ENCODE measurements around the gene ACVR1C. TPM values are rescaled to one million over a fixed set of nuclear protein-coding genes. Genes with fewer than 3 reads are reported as not detected.

ACVR1C gene
- total RNA-seq, 1 donor from 2014 or later, result 0.95 TPM

DNA sequence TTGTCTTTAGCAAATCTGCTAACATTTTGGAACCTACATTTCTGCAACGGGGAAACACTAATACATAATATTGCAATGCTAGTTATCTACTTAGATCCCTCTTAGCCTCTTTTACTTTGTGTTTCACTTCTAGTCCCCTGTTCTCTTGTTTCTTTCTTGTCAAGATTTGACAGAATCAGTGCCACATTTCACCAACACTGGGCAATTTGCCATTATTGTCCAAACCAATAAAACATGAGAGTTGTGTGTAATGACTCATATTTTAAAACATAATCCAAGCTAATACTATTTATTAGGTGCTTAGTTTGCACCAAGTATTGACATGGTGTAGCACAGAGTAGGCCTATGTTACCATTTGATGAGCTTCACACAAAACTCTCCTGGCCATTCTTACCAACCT is 33.7 kb upstream of the ACVR1C start:
- Mint-ChIP-seq H3K27ac (ENCODE audit: unreplicated experiment) (no peak overlapping the region), H3K4me1 (ENCODE audit: low read depth, unreplicated experiment) (peaks cover 1% of the 10 kb centered on the region), H3K36me3 (ENCODE audit: low read depth, unreplicated experiment) (peaks cover 2% of the 10 kb centered on the region), H3K4me3 (ENCODE audit: unreplicated experiment) (no peak overlapping the region), H3K27me3 (ENCODE audit: low read depth, unreplicated experiment) (no peaks in the 10 kb centered on the region), H3K9me3 (ENCODE audit: unreplicated experiment) (no peaks in the 10 kb centered on the region)
- DNase-seq (ENCODE audit: low read depth) (no peak), FAIRE-seq (no peak)
- TF ChIP-seq EZH2 (IDR thresholded peaks at IDR 0.05; ENCODE audit: insufficient read depth, low read length), result no peak
- TF ChIP-seq, protein P1, sequence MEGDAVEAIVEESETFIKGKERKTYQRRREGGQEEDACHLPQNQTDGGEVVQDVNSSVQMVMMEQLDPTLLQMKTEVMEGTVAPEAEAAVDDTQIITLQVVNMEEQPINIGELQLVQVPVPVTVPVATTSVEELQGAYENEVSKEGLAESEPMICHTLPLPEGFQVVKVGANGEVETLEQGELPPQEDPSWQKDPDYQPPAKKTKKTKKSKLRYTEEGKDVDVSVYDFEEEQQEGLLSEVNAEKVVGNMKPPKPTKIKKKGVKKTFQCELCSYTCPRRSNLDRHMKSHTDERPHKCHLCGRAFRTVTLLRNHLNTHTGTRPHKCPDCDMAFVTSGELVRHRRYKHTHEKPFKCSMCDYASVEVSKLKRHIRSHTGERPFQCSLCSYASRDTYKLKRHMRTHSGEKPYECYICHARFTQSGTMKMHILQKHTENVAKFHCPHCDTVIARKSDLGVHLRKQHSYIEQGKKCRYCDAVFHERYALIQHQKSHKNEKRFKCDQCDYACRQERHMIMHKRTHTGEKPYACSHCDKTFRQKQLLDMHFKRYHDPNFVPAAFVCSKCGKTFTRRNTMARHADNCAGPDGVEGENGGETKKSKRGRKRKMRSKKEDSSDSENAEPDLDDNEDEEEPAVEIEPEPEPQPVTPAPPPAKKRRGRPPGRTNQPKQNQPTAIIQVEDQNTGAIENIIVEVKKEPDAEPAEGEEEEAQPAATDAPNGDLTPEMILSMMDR (IDR thresholded peaks at IDR 0.05; ENCODE audit: insufficient read depth, low read depth, low read length), result no peak
- Histone ChIP-seq H3K27ac (ENCODE audit: low read depth, low read length) (no peak overlapping the region), H3K9ac (ENCODE audit: low read length) (no peak overlapping the region), H3K4me3 (ENCODE audit: insufficient read depth, low read depth, low read length) (no peak overlapping the region), H3K36me3 (ENCODE audit: insufficient read depth, low read length) (no peaks in the 10 kb centered on the region), H2AFZ (ENCODE audit: low read depth, low read length) (no peak overlapping the region), H3K4me2 (ENCODE audit: low read length) (no peak overlapping the region), H3K79me2 (ENCODE audit: insufficient read depth, low read length) (no peaks in the 10 kb centered on the region), H3K9me3 (ENCODE audit: insufficient read depth, low read depth, low read length) (no peaks in the 10 kb centered on the region), H4K20me1 (ENCODE audit: insufficient read depth, low read length) (no peaks in the 10 kb centered on the region), H3K27me3 (ENCODE audit: insufficient read depth, low read length) (no peaks in the 10 kb centered on the region), H3K4me1 (ENCODE audit: insufficient read depth, low read length) (no peaks in the 10 kb centered on the region)

DNA sequence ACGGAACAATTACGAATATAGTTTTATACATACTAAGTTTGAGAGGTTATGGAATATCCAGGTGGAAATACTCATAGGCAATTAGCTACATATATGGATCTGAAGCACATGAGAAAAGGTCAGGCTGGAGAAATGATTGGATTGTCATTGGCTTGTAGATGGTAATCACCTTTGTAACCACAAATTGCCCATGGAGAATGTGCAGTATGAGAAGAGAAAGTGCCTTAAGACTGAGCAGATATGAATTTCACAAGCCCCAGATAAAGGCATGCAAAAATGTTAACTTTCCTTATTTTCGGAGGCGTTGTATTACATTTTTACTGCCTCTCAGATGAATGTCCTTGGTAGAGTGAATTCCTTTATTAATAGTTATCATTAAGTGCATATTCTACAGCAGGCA is 33.1 kb upstream of the ACVR1C start:
- Histone ChIP-seq H3K36me3 (ENCODE audit: insufficient read depth, low read length) (no peaks in the 10 kb centered on the region), H3K79me2 (ENCODE audit: insufficient read depth, low read length) (no peaks in the 10 kb centered on the region)
- H3K27ac Mint-ChIP-seq (ENCODE audit: unreplicated experiment), result no peak overlapping the region

DNA sequence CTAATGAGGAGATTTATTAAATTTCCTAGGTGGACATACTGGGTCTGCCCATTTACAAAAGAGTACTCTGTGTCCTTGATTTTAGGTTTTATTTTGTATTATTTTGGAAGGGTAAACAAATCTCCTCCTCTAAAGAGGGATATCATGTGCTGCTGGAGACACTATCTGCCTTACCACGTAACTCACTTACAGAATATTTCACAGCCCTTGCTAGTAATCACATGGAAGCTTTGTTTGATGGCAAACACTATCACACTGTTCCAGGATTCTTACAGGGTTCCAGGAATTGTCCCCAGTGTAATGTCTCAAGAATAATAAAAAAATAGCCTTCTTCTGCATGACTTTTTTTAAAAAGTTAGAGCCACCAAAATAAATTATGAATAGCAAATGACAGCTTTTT is 29.2 kb upstream of the ACVR1C start:
- H2AFZ ChIP-seq (ENCODE audit: low read depth, low read length), result no peak overlapping the region
- H3K27me3 Mint-ChIP-seq (ENCODE audit: low read depth, unreplicated experiment), result no peaks in the 10 kb centered on the region
- FAIRE-seq (no peak), DNase-seq (ENCODE audit: low read depth) (no peak)
- H3K9me3 ChIP-seq (ENCODE audit: insufficient read depth, low read depth, low read length), result no peaks in the 10 kb centered on the region
- no peak for TF ChIP-seq EZH2 (IDR thresholded peaks at IDR 0.05; ENCODE audit: insufficient read depth, low read length)
- TF ChIP-seq, protein P1 (IDR thresholded peaks at IDR 0.05; ENCODE audit: insufficient read depth, low read depth, low read length), result no peak
- H3K27ac Mint-ChIP-seq (ENCODE audit: unreplicated experiment), result no peak overlapping the region
- no peaks in the 10 kb centered on the region for H3K27me3 ChIP-seq (ENCODE audit: insufficient read depth, low read length)
- no peaks in the 10 kb centered on the region for H3K4me1 ChIP-seq (ENCODE audit: insufficient read depth, low read length)
- H3K4me3 ChIP-seq (ENCODE audit: insufficient read depth, low read depth, low read length), result no peak overlapping the region
- no peaks in the 10 kb centered on the region for H3K9me3 Mint-ChIP-seq (ENCODE audit: unreplicated experiment)
- H4K20me1 ChIP-seq (ENCODE audit: insufficient read depth, low read length), result no peaks in the 10 kb centered on the region
- H3K9ac ChIP-seq (ENCODE audit: low read length), result no peak overlapping the region
- H3K79me2 ChIP-seq (ENCODE audit: insufficient read depth, low read length), result no peaks in the 10 kb centered on the region
- no peak overlapping the region for H3K4me2 ChIP-seq (ENCODE audit: low read length)
- H3K36me3 ChIP-seq (ENCODE audit: insufficient read depth, low read length), result no peaks in the 10 kb centered on the region
- H3K4me1 Mint-ChIP-seq (ENCODE audit: low read depth, unreplicated experiment), result peaks cover 1% of the 10 kb centered on the region
- H3K36me3 Mint-ChIP-seq (ENCODE audit: low read depth, unreplicated experiment), result no peaks in the 10 kb centered on the region
- no peak overlapping the region for H3K4me3 Mint-ChIP-seq (ENCODE audit: unreplicated experiment)
- no peak overlapping the region for H3K27ac ChIP-seq (ENCODE audit: low read depth, low read length)

More for the DNA sequence above, 33.1 kb upstream of the ACVR1C start:
- Mint-ChIP-seq H3K36me3 (ENCODE audit: low read depth, unreplicated experiment) (peaks cover 2% of the 10 kb centered on the region), H3K4me3 (ENCODE audit: unreplicated experiment) (no peak overlapping the region), H3K4me1 (ENCODE audit: low read depth, unreplicated experiment) (peaks cover 1% of the 10 kb centered on the region), H3K27me3 (ENCODE audit: low read depth, unreplicated experiment) (no peaks in the 10 kb centered on the region), H3K9me3 (ENCODE audit: unreplicated experiment) (no peaks in the 10 kb centered on the region)
- Histone ChIP-seq H3K9me3 (ENCODE audit: insufficient read depth, low read depth, low read length) (no peaks in the 10 kb centered on the region), H3K4me2 (ENCODE audit: low read length) (no peak overlapping the region), H3K27ac (ENCODE audit: low read depth, low read length) (no peak overlapping the region), H3K27me3 (ENCODE audit: insufficient read depth, low read length) (no peaks in the 10 kb centered on the region), H4K20me1 (ENCODE audit: insufficient read depth, low read length) (no peaks in the 10 kb centered on the region), H3K4me3 (ENCODE audit: insufficient read depth, low read depth, low read length) (no peak overlapping the region), H3K4me1 (ENCODE audit: insufficient read depth, low read length) (no peaks in the 10 kb centered on the region), H3K9ac (ENCODE audit: low read length) (no peak overlapping the region), H2AFZ (ENCODE audit: low read depth, low read length) (no peak overlapping the region)
- DNase-seq (ENCODE audit: low read depth) (no peak), FAIRE-seq (no peak)
- no peak for TF ChIP-seq EZH2 (IDR thresholded peaks at IDR 0.05; ENCODE audit: insufficient read depth, low read length)
- TF ChIP-seq, protein P1 (IDR thresholded peaks at IDR 0.05; ENCODE audit: insufficient read depth, low read depth, low read length), result no peak
